CD4-positive, alpha-beta T cell treated with Interleukin-17A for 1 hour (primary cell): ENCODE measurements around the gene RAB3GAP2.
"Not testable (repeated sequence)": the region's sequence is repeated elsewhere in the genome, so short reads cannot be mapped to it uniquely, and the experiment has no call there.

Source experiments
- DNase-seq: peaks from one replicate; pipeline ENCODE4 v3.0.0-alpha.2; 2020

RAB3GAP2 gene

DNA sequence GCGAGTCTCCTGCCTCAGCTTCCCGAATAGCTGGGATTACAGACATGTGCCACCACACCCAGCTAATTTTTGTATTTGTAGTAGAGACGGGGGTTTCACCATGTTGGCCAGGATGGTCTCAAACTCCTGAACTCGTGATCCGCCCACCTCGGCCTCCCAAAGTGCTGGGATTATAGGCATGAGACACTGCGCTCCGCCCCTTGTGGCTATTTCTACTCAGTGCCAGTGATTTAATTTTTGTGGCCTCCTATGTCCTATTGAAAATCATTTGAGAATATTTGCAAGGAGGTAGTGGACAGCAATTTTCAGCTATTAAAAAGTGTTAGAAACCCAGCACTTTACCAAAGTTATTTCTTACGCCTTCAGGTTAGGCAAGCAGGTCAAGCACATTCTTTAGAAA, 36.0 kb downstream of the RAB3GAP2 start:
- DNase-seq = not testable (repeated sequence)

DNA sequence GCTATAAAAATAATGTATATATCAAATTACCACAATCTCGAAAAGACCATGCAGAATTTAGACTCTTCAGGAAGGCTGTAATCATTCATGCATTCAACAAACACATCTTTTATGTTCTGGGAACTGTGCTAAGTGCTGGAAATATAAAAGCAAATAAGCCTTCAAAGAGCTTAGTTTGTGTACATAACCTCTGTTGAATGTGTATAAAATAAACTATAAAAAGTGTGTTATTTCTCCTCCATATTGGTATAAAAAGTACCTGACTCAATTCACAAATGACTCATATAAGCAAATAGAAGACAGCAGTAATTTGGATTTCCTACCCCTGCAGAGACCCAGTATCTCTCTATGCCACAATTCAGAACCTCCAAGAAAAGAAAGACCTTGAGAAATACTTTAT, 36.8 kb downstream of the RAB3GAP2 start:
- DNase-seq = no peak

- DNase-seq = no peak
Observed at GRCh38 chr1:220233927-220234326, 38.3 kb downstream of the RAB3GAP2 start.

GRCh38 chr1:220229771-220230170, 42.5 kb downstream of the RAB3GAP2 start:
- DNase-seq = no peak

DNA sequence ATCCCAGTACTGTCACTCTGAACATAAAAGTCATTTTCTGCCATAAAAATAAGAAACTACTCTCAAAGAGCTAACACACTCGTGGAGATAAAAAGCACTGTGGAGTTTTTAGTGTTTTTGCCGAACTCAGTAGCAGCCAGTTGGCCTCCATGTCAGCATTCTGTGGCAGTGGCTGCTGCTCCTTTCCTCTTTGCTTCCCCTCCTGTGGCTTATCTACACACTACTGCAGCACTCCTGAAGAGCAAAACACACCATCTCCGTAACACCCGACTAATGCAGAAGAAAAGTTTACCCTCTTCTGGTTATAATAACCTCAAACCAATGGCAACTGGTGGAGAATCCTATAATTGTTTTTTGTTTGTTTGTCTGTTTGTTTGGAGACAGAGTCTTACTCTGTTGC, 44.9 kb downstream of the RAB3GAP2 start:
- DNase-seq = no peak

- no peak for DNase-seq
Observed at GRCh38 chr1:220226752-220227151, 45.5 kb downstream of the RAB3GAP2 start.

DNA sequence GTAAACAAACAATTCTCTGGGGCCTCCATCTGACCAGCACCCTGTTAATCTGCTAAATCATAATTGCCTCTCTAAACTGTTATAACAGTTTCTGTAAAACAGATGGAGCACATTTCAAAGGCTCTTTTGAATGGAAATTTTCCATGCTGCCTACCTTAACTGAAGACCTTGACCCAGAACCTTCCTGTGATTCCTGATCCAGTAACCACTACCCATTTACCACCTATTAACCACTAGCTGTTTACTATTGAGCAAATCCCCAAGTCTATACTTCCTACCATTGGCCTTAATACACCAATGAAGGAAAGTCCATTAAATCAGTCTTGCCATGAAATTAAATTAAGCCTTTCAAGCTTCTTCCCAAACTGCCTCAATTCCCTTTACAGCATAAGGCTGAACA, 46.3 kb downstream of the RAB3GAP2 start:
- DNase-seq = no peak

DNA sequence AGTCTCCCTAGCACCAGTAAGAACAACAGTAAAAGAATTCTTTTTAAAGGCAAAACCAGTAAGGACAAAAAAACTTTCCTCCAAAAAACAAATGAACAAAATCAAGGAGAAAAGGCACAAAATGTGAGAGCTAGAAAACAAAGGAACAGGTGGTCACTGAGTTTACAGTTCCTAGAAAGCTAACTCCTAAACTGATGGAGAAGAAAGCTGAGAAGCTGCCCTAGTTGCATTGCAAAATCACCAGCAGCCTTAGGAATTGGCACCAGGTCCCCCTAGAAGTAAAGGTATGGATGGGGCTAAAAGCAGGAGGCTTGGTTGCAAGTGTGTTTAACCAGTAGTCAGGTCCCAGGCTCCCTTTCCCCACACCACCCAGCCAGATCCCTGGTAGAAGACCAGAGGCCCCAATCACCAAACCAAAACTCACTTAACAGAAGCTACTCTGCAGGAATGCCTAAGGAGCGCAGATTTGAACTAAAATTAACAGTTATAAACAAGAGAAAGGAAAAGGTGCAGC, 47.6 kb downstream of the RAB3GAP2 start:
- DNase-seq = no peak

- DNase-seq = no peak
Observed at GRCh38 chr1:220224033-220224432, 48.2 kb downstream of the RAB3GAP2 start.

DNA sequence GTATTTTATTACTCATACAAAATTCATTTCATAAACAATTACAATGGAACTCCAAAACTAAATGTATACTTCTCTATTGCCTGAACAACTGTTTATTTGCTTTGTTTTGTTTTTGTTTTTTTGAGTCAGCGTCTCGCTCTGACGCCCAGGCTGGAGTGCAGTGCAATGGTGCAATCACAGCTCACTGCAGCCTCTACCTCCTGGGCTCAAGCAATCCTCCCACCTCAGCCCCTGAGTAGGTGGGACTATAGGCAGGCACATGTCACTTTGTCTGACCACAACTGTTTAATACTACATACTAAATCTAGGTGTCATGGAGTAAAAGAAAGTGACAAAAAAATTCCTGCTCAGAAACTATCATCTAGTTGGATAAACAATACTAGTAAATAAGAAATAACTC, 49.3 kb downstream of the RAB3GAP2 start:
- DNase-seq = no peak

DNA sequence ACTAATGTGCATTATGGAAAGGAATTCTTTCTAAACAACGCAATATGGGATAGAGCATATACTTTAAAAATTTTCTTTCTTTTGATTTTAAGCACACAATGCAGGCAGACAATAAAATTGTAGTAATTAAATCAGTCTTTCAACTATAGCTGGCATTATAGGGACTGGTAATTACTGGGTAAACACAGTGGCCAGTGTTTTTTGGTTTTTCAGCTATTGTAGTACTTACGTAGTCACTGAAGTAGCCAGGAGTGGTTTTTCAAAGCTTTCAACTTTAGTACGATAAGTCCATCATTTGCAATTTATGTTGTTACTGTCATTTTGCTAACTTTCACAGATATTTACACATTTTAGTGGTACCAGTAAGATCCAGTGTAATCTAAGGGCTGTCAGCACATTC, 50.6 kb downstream of the RAB3GAP2 start:
- DNase-seq = no peak

GRCh38 chr1:220221269-220221668, 51.0 kb downstream of the RAB3GAP2 start:
- no peak for DNase-seq

GRCh38 chr1:220220699-220221040, 51.6 kb downstream of the RAB3GAP2 start:
- not testable (repeated sequence) for DNase-seq

DNA sequence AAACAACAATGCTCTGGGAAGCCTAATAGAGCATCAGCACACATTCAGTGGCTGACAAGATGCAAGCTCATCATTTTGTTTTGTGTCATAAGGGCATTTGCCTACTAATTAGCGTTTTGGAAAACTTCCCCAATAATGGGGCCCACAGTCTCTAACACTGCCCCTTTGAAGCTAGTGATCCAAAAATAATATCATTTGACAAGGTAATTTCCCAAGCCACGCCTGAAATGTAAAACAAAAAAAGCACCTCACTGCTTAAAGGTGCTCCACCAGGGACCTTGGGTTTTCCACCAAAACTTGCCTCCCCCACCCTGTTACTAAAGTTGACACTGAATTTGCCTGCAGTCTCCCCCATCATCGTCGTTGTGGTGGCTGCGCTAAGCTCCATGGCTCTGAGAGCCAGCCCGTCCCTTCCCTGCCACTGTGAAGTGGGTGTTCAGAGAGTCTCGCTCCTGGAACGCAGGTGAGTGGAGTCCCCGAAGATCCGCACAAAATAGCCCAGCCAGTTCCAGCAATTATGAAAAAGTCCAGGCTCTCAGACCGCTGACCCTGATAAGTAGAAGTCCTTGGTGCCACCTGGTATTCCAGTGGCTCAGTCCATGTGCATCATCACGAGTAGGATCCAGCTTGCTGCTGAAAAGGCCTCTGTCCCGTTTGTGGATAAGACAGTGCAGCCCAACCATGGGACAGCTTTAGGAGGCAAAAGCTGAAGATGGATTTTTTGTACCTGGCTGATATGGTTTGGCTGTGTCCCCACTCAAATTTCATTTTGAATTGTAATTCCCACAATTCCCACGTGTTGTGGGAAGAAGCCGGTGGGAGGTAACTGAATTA, 52.2 kb downstream of the RAB3GAP2 start:
- no peak for DNase-seq

GRCh38 chr1:220219136-220219442, 53.2 kb downstream of the RAB3GAP2 start:
- no peak for DNase-seq

GRCh38 chr1:220218397-220219135, 53.7 kb downstream of the RAB3GAP2 start:
- DNase-seq = peak; percentile 37

- DNase-seq = peak; percentile 21
Observed at GRCh38 chr1:220217383-220217988, 54.8 kb downstream of the RAB3GAP2 start.

DNA sequence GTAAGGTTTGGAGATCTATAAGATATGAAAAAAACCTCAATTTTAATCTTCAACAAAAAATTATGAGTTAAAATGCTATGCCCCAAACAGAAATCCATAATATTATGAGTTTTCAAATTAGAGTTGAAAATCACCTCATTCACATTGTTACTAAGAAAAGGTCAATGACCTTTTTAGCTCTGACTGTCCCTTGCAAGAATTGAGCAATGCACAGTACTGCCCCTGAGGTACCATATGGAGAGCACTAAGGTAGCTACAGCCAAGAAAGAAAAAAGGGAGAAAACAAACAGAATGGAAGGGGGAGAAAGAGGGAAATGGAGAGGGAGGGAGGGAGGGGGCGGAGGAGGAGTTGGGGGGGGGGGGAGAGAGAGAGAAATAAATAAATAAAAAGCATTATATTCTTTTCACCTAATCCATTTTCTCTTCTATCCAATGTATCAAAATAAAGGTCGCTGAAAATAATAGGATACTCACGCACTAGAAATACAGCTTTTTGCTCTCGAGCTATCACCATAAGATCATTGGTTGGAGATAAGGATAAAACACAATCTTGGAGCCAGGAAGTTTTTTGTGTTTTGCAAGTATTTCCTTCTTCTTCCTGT, 58.8 kb downstream of the RAB3GAP2 start:
- no peak for DNase-seq

- DNase-seq = no peak
Observed at GRCh38 chr1:220207411-220207810, 64.8 kb downstream of the RAB3GAP2 start.

GRCh38 chr1:220204758-220205157, 67.5 kb downstream of the RAB3GAP2 start:
- not testable (repeated sequence) for DNase-seq

DNA sequence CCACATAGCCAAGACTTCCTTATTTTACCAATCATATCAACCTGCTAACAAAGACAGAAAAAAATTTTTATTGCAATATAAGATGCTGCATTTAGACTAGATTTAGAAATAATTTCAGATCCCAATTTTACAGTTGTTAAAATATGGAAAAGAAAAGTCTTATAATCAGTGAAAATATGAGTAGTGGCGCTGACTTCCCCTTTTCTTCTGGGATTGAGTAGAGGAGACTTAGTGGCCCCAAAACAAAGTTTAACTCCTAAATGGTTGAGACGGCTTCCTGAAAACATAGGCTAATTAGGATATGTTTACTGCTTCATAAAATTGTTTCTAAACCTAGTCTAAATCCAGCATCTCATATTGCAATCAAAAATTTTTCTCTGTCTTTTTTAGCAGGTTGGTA, 68.4 kb downstream of the RAB3GAP2 start:
- no peak for DNase-seq

DNA sequence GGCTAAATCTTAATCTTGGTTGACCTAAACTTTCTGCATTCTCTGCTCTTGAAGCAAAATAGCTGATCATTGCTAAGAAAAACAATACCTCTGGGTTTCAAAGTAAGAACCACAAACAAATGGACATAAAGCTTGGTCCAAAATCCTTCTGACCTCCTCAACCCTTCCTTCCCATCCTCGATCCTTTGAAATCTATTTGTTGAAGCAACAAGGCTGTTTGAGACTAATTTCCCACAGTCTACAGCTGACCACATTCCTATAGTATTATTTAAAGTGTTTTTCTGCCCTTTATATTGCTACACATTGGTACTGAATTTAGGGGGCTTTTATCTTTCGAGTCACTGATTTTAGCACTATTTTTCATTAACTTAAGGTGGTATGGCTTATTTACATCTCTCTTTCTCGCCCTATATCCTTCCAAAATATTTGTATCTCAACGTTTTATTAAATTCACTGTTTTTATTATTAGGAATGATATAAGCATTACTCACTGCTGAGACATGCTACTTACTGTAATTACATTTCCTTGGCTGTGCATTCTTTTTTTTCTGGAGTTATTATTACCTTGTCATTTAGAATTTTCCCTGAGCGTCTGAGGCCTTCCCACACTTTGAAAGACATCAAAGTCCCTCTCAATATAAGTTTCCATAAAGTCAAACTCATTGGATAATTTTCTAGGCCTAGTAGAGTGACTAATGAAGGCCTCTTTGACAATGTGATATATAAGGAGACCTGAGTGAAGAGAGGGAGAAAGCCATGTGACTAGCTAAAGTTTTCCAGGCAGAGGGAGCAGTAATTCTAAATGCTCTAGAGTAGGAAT, 73.9 kb downstream of the RAB3GAP2 start:
- DNase-seq = no peak

DNA sequence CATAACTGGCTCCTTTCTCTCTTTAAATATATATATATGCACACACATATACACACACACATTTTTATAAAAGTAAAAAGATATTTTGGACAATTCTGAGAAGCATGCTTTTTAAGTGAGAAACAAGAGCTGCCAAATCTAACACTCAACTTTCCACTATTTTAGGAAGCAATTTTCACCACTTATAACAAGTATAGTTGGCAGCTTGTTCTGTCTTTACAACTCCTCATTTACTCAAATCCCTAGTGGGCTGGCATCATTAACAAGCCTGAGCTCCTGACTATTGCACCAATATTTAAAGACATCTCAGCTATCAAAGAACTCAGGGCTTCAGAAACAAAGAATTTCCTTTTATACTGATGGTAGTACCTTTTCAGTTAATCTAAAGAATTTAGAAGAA, 76.6 kb downstream of the RAB3GAP2 start:
- no peak for DNase-seq
